HTERT RPE-1 (cell line): ENCODE results near the gene MAGI1.
"Not testable (repeated sequence)": the region's sequence is repeated elsewhere in the genome, so short reads cannot be mapped to it uniquely, and the experiment has no call there.

Experiments
- in situ Hi-C: fragments of 300-500 bp; cut with MboI; formaldehyde crosslinking; loops from 4 replicates; pipeline ENCODE4 v1.14.3; 2020; ENCODE audit warnings: low sequenced_read_pairs

The MAGI1 gene

DNA sequence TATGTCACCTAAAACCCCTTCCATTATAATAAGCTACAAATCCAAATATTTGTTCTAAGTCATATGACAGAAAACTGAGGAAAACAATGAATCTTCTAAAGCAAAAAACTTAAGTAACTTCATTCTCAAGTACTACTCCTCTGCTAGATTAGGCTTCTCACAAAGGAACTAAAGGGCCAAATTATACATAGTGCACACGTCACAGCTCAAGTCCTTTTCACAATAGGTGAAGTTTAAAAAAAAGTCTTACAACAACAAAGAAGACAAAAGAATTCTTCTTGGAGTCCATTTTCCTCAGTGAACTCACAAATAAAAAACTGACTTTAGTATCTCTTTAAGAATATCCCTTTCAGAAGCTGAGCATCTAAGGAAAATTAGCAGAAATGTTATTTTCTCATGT is 479.9 kb downstream of the MAGI1 start:
- in situ Hi-C loops, result no loop called here

DNA sequence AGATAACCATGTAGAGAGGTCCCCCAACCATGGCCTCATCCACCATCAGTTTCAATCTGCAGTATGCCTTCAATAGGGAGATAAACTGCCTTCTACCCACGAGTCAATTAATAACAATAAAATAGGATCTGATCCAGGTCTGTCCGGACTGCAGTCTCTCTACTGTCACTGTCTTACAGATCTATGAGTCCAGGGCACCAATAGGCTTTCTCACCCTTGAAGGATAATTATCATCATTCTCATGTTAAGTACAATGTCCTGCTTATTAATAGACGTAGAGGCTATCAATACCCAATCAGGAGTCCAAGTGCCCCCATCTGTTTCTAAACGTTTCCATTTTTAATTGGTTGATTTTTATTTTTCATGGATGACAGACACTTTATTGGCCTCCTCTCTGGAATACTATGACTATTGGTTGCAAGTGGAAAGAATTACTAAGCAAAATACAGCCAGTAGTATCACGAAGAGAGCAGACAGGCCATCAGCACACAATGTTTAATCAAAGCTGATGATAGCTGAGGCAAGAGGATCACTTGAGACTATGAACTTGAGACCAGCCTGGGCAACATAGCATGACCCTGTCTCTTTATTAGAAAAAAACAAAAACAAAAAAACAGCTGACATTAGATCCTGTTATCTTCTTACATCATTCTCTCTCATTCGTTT is 480.7 kb downstream of the MAGI1 start:
- in situ Hi-C loops, result no loop called here

DNA sequence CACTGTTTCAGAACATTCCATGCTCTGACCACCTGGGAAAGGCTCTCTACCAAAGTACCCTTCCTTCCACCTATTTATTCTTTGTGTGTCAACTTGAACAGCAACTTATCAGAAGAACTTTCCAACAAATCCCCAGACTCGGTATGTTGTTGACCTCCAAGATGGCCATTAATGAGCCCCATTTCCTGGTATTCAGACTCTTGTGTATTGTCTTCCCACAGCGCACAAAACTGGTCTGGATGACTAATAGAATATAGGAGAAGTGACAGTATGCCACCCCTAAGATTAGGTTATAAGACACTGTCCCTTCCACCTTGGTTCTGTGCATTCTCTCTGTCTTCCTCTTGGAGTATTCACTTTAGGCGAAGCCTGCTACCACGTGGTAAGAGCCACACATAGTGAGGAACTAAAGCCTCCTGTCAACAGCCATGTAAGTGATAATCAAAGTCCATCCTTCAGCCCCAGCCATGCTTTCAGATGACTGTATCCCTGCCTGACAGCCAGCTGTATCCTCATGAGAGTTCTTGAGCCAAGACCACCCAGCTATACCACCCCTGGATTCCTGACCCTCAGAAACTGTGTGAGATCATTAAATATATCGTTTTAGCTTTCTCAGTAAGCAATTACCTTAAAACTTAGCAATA is 481.7 kb downstream of the MAGI1 start:
- in situ Hi-C loops, result no loop called here

DNA sequence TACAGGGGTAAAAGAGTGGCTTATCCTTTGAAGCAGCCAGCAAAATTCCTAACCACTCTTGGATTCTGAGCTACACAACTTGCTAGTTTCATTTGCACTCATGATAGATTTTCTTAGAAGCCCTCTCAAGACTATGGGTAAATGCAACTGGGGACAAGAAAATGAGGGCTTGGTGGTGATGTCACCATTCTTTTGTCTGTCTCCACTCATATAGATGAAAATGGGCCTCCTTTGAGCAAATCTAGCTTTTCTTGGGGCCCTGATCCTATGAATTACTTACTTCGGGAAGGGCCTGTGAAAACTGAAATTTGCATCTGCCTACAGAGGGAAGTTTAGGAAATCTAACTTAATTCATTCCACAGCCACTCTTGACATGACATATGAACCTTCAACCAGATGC is 486.3 kb downstream of the MAGI1 start:
- in situ Hi-C loops, result no loop called here

DNA sequence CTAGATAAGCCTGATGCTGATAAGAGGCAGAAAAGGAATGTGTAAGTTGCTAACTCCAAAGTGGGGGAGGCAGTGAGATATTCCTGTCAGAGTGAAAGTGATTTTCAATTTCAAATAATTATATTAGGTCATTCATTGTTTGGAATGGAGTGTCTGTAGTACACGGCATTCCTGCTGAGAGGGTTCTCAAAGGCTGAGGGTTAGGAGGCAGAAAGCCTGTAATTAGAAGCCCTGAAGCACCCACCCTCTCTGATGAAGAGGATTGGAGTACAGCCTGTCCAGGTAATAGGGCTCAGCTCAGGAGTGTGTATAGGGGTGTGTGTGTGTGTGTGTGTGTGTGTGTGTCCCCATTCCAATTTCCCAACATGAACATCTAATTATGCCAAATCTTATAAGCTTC is 486.8 kb downstream of the MAGI1 start:
- in situ Hi-C loops, result no loop called here

DNA sequence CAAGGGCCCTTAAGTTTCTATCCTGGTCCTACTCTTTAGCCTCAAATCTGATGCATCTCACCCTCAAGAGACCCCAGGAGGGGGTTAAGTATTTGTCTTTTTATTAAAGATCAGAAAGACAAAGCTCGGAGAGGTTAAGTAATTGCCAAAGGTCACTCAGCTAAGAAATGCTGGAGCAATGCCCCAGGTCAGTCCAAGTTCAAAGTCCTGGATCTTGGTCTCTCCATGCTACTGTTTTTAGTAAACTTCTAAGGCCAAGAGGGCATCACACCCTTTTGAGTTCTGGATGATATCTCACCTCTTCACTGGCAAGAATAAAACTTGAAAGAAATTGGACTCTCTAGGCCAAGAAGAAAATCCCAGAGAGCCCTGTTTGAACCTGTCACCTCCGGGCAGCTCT is 488.6 kb downstream of the MAGI1 start:
- in situ Hi-C loops, result no loop called here

DNA sequence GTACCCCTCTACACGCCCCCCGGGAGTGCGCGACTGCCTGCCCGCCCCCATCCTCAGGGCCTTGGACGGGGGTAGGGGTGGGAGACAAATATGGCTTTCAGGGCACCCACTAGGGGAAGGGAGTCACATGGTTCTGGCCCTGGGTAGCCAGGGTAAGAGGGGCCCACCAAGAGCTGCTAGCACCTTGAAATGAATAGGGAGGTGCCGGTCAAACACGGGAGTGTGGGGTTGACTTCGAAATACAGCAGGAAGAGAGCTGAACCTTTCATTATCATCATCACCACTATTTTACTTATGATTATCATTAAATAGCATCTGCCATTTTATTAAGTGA is 489.1 kb downstream of the MAGI1 start:
- in situ Hi-C loops, result no loop called here

DNA sequence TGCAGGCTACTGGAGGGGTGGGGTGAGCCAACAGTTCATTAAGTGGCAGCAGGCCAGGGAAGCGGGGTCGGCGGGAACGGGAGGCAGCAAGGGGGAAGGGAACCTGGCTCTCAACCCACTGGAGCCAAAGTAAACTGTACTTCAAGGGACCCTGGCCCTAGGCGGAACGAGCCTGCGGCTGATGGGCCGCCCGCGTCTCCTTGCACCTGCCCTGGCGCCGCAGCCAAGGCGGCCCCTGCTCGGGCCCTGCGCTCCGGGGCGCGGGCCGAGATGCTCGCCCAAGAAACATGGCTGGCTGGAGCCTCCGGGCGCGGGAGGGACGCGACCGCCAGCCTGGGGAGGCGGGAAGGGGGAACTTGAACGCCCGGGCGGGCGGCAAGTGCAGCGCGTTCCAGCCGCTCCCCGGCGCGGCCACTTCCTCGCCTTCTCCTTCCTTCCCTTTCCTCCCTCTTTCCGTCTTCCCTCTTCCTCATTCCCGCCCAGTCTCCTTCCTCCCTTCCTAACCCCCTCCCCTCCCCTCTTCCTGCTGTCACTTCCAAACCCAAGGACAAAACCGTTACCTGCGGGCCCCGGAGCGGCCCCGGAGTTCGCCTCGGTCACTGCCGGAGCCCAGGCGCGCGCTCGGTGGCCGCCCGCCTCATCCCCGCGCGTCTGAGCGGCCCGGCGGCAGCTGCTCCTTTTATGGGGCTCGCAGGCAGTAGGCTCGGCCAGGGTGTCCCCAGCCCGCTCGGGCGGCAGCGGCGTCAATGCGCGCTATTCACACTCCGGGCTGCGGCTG is 489.7 kb downstream of the MAGI1 start:
- in situ Hi-C loops, result no loop called here

DNA sequence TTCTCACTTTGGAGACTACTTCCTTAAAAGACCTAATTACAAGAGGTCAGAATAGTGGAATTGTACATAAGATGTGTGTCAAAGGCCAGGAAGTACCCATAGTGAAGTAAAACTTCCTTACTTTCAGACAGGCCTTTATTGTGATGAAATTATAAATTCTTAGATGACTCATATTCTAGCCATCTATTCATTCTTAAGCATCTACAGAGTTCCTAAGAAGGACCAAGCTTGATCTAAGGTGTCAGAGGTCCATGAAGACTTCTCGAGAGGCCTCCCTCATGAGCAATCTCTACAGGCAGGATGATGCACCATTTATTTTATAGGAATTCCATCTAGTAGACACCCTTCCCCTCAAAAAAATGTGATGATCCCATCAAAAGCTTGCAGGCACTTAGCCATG is 493.3 kb downstream of the MAGI1 start:
- in situ Hi-C loops, result no loop called here

DNA sequence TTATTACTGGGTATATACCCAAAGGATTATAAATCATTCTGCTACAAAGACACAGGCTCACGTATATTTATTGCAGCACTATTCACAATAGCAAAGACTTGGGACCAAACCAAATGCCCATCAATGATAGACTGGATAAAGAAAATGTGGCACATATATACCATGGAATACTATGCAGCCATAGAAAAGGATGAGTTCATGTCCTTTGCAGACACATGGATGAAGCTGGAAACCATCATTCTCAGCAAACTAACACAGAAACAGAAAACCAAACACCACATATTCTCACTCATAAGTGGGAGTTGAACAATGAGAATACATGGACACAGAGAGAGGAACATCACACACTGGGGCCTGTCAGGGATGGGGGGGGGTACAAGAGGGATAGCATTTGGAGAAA is 495.3 kb downstream of the MAGI1 start:
- in situ Hi-C loops, result not testable (repeated sequence)

DNA sequence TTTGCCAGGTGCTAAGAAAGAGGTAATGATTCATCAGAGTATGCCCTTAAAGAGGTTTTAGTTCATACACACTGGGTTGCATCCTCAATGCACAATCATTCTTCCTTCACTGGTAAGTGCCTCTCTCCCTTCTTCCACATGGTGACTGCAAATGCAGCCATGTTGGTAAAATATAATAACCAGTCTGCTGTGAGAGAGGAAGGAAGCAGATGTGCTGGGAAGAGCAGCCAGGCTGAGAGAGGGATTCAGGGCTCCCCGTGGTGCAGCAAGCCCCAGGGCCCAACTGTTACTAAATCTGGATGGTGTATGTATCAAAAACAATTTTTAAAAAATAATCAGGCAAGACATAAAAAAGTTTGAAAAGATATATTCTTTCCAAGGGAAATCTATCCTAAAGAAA is 498.1 kb downstream of the MAGI1 start:
- in situ Hi-C loops, result no loop called here

DNA sequence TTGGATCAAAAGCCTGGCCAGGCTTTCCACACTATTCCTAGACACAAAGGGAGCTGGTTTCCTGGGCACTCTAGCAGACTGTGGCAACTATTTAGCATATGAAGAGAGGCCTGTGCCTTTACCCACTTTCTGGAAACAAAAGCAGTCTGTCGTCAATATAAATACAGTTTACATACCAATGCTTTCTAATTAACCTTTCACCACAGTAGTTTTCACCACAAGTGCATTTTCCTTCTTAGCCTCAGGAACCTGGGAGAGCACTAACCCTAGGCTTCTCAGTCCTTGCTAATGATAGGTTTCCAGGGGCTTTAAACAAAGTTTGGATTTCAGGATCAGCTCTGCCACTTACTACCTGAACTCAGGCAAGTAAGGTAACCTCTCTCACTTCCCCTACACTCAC is 499.1 kb downstream of the MAGI1 start:
- in situ Hi-C loops, result no loop called here

DNA sequence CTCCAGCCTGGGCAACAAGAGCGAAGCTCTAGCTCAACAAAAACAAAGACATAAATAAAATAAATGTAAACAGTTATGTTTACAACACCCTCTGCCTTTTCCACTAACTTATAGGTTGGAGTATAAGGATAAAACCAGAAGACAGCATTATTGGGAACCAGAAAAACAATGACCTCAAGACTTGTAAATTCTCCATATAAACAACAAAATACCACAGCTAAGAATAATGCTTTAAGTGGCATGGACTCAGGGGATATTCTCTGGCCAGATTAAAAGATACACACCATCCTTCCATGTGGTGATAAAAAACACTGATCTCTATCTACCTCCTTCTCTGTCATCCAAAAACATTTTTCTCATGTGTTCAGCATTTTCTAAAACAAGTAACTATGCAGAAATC is 500.6 kb downstream of the MAGI1 start:
- in situ Hi-C loops, result no loop called here

DNA sequence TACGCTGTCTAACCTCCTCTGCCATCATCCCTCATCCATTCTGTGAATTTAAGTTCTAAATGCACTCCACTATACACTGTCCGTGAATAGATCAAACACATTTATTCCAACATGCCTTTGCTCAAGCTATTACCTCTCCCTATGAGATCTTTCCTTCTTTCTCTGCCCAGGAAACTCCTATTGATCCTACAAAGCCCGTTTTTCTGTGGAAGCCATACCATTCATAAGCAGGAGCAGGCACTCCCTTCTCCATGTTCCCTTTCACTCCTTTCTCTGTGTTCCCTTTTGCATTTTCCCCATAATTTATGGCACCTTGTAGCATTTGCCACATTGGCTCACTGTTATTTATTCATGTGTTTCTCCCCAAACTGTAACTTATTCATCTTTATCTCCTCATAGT is 501.6 kb downstream of the MAGI1 start:
- in situ Hi-C loops, result no loop called here

DNA sequence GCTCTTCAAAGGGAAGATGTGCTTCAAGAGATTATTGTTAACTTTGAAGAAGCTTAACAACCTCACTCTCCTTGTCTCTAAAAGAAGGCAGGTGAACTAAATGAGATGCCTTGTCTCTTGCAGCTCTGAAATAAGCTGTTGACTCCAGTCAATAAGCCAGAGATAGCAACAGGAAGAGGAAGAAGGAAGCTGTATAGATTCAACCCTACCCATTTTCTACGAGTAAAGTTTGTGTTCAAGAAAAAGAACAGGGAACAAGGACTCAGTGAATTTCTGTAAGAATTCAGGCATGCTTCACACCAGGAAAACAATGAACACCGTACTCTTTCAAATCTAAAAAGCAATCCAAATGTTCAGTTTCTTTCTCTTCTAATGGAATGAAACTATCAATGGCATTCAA is 503.5 kb downstream of the MAGI1 start:
- in situ Hi-C loops, result no loop called here

DNA sequence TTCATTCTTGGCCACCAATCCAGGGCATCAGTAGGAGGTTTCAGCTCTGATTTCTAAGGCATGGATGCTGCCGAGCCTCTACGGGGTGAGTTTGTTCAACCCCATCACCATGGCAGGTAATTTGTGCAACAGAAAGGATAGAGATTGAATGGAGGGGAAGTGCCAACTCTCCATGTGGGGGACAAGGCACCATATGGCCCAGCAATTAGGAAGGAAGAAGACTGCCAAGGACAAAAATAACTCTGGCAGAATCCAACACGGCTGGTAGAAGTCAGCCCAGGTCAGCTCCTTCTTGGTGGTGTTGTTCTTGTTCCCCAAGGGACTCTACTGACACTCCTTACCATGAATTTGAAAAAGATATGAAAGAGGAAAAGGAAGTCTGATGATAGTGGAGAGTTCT is 503.9 kb downstream of the MAGI1 start:
- in situ Hi-C loops, result no loop called here

DNA sequence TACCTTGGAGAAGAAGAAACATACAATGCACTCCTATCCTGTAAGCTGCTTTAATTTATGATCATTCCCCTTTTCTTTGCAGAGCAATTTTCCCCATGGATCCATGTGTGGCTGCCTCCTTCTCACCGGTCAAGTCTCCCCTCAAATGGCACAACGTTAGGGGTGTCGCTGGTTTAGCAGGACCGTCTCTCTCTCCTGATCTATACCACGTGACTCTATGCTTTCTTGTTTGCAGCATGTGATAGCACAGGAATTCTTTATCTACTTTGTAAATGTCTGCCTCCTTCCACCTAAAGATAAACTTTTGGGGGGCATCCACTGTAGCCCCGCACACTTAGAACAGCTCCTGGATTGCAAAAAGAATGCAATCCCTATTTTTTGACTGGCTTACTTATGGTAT is 506.0 kb downstream of the MAGI1 start:
- in situ Hi-C loops, result no loop called here

DNA sequence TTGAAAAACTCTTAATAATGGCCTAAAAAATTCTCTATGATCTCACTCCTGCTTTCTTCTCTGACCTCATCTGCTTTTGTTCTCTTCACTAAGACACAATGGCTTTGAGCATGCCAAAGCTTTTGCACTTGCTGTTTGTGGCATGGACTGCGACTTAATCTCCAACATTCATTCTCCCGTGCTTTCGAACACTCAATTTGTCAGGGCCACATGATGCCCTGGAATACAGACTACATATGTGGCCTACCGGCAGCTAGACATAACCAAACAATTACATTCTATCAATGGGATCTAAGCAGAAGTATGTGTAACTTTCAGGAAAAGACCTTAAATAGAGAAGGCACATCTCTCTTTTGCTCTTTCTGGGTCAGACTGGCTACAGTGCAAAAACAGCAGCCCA is 506.5 kb downstream of the MAGI1 start:
- in situ Hi-C loops, result no loop called here

DNA sequence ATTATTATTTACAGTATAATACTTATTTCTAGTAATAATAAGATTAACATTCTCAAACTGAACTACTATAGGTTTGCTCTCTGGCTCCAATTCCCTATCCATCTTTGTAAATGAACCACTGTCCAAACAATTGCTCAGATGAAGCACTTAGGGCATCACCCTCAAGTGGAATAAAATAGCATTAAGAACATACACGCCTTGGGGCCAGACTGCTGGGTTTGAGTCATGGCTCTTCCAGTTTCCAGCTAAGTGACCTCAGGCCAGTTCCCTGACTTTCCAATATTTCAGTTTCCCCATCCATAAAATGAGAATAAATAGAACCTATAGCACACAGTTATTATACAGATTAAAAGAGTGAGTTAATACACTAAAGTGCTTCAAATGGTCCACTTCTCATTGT is 507.2 kb downstream of the MAGI1 start:
- in situ Hi-C loops, result no loop called here

DNA sequence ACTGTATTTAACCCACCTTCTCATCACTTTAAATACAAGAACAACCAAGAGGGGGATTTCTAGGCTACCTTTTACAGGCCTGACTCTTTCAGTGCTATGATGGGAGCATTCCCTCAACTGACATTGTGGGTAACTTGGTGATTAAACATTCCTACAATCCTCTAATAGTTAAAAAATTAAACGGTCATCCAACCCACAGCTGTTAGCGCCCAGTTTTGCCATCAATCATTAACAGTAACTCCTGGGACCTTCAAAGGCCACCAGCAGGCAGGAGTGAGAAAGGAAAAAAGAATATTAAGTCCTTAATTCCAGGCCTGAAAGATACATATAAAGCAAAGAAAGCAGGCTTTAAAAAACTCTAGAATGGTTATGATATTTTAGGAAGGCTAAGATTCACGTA is 512.1 kb downstream of the MAGI1 start:
- in situ Hi-C loops, result no loop called here

DNA sequence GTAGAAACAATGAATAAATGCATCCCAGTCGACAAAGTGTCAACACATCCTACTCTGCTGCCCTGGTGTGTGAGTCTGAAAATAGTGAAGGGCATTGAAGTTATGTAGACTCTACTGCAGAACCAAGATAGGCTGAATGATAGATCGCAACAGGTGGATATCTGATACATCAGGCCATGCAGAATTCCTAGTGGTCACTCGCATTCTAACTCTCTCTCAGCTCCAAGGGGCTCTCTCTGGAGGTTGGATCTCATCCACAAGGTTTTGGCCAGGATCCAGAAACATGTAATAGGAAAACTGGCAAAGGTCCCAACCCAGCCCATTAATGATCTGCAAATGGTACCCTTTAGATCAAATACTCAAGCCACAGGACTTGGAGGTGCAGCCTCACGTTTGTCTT is 514.1 kb downstream of the MAGI1 start:
- in situ Hi-C loops, result no loop called here

DNA sequence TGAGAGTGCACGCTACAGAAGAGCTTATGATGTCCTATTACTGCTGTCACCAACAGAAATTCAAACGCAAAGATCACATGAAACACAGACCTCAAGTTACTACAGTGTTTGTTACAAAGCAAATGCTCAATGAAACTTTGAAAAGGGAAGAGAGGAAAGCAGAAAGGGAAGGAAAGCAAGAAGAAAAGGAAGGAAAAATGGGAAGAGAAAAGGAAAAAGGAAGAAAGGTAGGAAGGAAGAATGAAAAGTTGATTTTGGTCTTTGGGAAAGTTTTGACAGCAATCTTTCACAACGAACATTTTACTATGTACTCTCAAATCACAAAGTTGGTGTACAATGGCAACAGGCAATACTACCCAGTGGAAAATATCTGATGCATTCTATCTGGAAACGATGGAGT is 514.8 kb downstream of the MAGI1 start:
- in situ Hi-C loops, result no loop called here
